GM19239 (cell line): ENCODE data around the gene SMU1.
"Not testable (repeated sequence)": the region's sequence is repeated elsewhere in the genome, so short reads cannot be mapped to it uniquely, and the experiment has no call there.

Experiments
- DNase-seq: peaks from one replicate; pipeline ENCODE4 v3.0.0; 2011; ENCODE audit warnings: low spot score; ENCODE audit not compliant: insufficient read length
- FAIRE-seq: peaks from 2 replicates; lab custom pipeline; 2011; peaks lifted over from hg19 to GRCh38; lab: Jason Lieb, UNC

The SMU1 gene

GRCh38 chr9:33106372-33106771 lies 29.9 kb upstream of the SMU1 start:
- FAIRE-seq (no peak), DNase-seq (no peak)

- DNase-seq (no peak), FAIRE-seq (no peak)
Measured at GRCh38 chr9:33105959-33106358, 29.5 kb upstream of the SMU1 start.

- no peak for FAIRE-seq
- DNase-seq, result no peak
Measured at GRCh38 chr9:33105504-33105903, 29.0 kb upstream of the SMU1 start.

- DNase-seq (no peak), FAIRE-seq (no peak)
Measured at GRCh38 chr9:33104401-33104800, 27.9 kb upstream of the SMU1 start.

- DNase-seq, result no peak
- no peak for FAIRE-seq
Measured at GRCh38 chr9:33103501-33104281, 27.2 kb upstream of the SMU1 start.

GRCh38 chr9:33102551-33103210 lies 26.2 kb upstream of the SMU1 start:
- no peak for DNase-seq

GRCh38 chr9:33101104-33101951 lies 24.9 kb upstream of the SMU1 start:
- DNase-seq (no peak), FAIRE-seq (no peak)

More at GRCh38 chr9:33102551-33103210, 26.2 kb upstream of the SMU1 start:
- no peak for FAIRE-seq

GRCh38 chr9:33099754-33100153 lies 23.3 kb upstream of the SMU1 start:
- DNase-seq, result no peak
- no peak for FAIRE-seq

GRCh38 chr9:33097192-33097591 lies 20.7 kb upstream of the SMU1 start:
- no peak for FAIRE-seq
- DNase-seq, result no peak

GRCh38 chr9:33092634-33093033 lies 16.2 kb upstream of the SMU1 start:
- DNase-seq (no peak), FAIRE-seq (no peak)

GRCh38 chr9:33085672-33086071 lies 9.2 kb upstream of the SMU1 start:
- FAIRE-seq, DNase-seq: not testable (repeated sequence)

- FAIRE-seq (no peak), DNase-seq (no peak)
Measured at GRCh38 chr9:33082538-33083326, 6.3 kb upstream of the SMU1 start.

- DNase-seq, result no peak
- no peak for FAIRE-seq
Measured at GRCh38 chr9:33082128-33082527, 5.7 kb upstream of the SMU1 start.

GRCh38 chr9:33081128-33081851 lies 4.8 kb upstream of the SMU1 start:
- peak; percentile 97 for FAIRE-seq

GRCh38 chr9:33080534-33080933 lies 4.1 kb upstream of the SMU1 start:
- DNase-seq (no peak), FAIRE-seq (no peak)

More at GRCh38 chr9:33081128-33081851, 4.8 kb upstream of the SMU1 start:
- DNase-seq, result peak; percentile 55

GRCh38 chr9:33068991-33069390 lies 7.5 kb downstream of the SMU1 start:
- DNase-seq (no peak), FAIRE-seq (no peak)

GRCh38 chr9:33065157-33066076 lies 11.1 kb downstream of the SMU1 start:
- DNase-seq (peak; percentile 36), FAIRE-seq (peak; percentile 97)

GRCh38 chr9:33051144-33051543 lies 25.3 kb downstream of the SMU1 start:
- no peak for DNase-seq
- FAIRE-seq, result peak; percentile 75
